ENCODE measurements around the gene TRAPPC10.

Gene TRAPPC10

DNA sequence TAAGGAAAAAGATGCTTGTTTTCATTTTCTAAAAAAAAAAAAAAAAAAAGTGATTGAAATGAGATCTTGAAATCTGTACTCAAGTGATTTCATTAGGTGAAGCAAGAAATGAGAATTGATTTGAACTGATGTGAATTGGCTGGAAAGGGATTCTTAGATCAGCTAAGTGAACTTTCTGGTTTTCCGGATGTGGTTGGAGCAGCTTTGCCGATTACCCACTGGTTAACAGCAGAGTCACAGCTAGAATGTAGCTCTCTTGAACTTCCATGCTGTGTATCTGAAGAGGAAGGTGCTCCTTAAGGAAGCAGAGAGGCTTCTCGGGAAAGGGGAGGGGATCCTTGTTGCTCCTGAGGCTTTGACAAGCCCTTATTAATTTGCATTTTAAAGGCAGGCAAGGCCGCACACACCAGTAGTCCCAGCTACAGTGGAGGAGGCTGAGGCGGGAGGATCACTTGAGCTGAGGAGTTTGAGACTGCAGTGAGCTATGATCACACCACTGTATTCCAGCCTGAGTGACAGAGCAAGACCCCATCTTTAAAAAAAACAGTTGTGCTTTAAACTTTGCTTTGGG, 66.4 kb downstream of the TRAPPC10 start:
- H3K14ac ChIP-seq (ENCODE audit: low read length), result no peak overlapping the region
- DNase-seq (ENCODE audit: low spot score), result no peak
- H3K9me3 ChIP-seq (replicated peaks in 1 of 2; ENCODE audit: control insufficient read depth in 2 of 2, insufficient read depth in 1 of 2, low read depth in 1 of 2, low read length in 2 of 2), result no peaks in the 10 kb centered on the region
- H3K23ac ChIP-seq (ENCODE audit: low read depth, low read length, poor library complexity), result no peak overlapping the region
- peaks cover 28 to 96% of the 10 kb centered on the region in 2 donors for H3K36me3 ChIP-seq (replicated peaks in 1 of 2; ENCODE audit: control insufficient read depth in 2 of 2, insufficient read depth in 2 of 2, low read length in 2 of 2)
- no peak overlapping the region for H3K18ac ChIP-seq (ENCODE audit: low read length)
- no peak overlapping the region for H3K27ac ChIP-seq (replicated peaks; ENCODE audit: low read length)
- H4K91ac ChIP-seq (ENCODE audit: low read depth, low read length, poor library complexity), result no peak overlapping the region
- no peak overlapping the region for H2BK120ac ChIP-seq (ENCODE audit: low read depth, low read length)
- WGBS, 2 donors (ENCODE audit: extremely low coverage in 2 of 2, insufficient read length in 2 of 2, insufficient replicate concordance in 1 of 2), result no CpG with 5 or more reads among the region's 5 CpGs
- H2BK15ac ChIP-seq (ENCODE audit: low read length), result no peak overlapping the region
- H2AFZ ChIP-seq (ENCODE audit: low read length), result no peak overlapping the region
- peaks cover 3% of the 10 kb centered on the region for H3K79me1 ChIP-seq (ENCODE audit: low read depth, low read length)
- H3K27me3 ChIP-seq (ENCODE audit: control insufficient read depth in 3 of 3, insufficient read depth in 3 of 3, low read depth in 1 of 3, low read length in 3 of 3), result no peaks in the 10 kb centered on the region
- H3K4me1 ChIP-seq (ENCODE audit: control insufficient read depth in 2 of 2, insufficient read depth in 1 of 2, low read depth in 1 of 2, low read length in 2 of 2), result no peaks in the 10 kb centered on the region
- peak overlapping the region; percentile 66 for H4K8ac ChIP-seq (ENCODE audit: low read depth, low read length)
- no peak overlapping the region for H2BK12ac ChIP-seq (ENCODE audit: low read length)
- no peak overlapping the region for H3K4ac ChIP-seq (ENCODE audit: low read length)
- no peak overlapping the region for H2BK5ac ChIP-seq (ENCODE audit: low read length)
- H2AK5ac ChIP-seq (ENCODE audit: low read depth, low read length), result no peak overlapping the region
- H3K9ac ChIP-seq (ENCODE audit: low read depth, low read length, poor library complexity), result no peak overlapping the region
- H3K4me2 ChIP-seq (ENCODE audit: insufficient read depth, low read length, poor library complexity, severe bottlenecking), result no peak overlapping the region
- no peak overlapping the region for H3K4me3 ChIP-seq (ENCODE audit: low read length in 2 of 2)

DNA sequence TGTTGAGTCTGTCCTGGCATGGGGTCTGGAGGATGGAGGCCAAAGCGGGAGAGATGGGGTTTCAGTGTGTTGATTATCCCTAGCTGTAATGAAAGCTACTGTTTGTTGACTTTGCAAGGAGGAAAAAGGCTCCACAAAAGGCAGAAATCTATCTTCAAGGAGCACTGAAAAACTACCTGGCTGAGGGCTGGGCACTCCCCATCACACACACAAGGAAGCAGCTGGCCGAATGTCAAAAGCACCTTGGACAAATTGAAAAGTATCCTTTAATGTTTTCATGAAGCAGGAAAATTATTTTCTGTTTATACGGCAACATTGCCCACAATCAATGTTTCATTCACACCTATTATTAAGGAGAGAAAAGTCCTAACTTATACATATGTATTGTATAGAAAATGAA, 67.3 kb downstream of the TRAPPC10 start:
- H2BK15ac ChIP-seq (ENCODE audit: low read length), result no peak overlapping the region
- no peak overlapping the region for H3K23ac ChIP-seq (ENCODE audit: low read depth, low read length, poor library complexity)
- no peaks in the 10 kb centered on the region for H3K4me1 ChIP-seq (ENCODE audit: control insufficient read depth in 2 of 2, insufficient read depth in 1 of 2, low read depth in 1 of 2, low read length in 2 of 2)
- H3K27me3 ChIP-seq (ENCODE audit: control insufficient read depth in 3 of 3, insufficient read depth in 3 of 3, low read depth in 1 of 3, low read length in 3 of 3), result no peaks in the 10 kb centered on the region
- H3K4ac ChIP-seq (ENCODE audit: low read length), result no peak overlapping the region
- peaks cover 3% of the 10 kb centered on the region for H3K79me1 ChIP-seq (ENCODE audit: low read depth, low read length)
- no peak overlapping the region for H2BK12ac ChIP-seq (ENCODE audit: low read length)
- no peak overlapping the region for H2AK5ac ChIP-seq (ENCODE audit: low read depth, low read length)
- no peak overlapping the region for H3K4me3 ChIP-seq (ENCODE audit: low read length in 2 of 2)
- no peak overlapping the region for H2BK120ac ChIP-seq (ENCODE audit: low read depth, low read length)
- no peak overlapping the region for H4K91ac ChIP-seq (ENCODE audit: low read depth, low read length, poor library complexity)
- no peak overlapping the region for H3K9ac ChIP-seq (ENCODE audit: low read depth, low read length, poor library complexity)
- H2BK5ac ChIP-seq (ENCODE audit: low read length), result no peak overlapping the region
- no peak overlapping the region for H2AFZ ChIP-seq (ENCODE audit: low read length)
- H3K36me3 ChIP-seq (replicated peaks in 1 of 2; ENCODE audit: control insufficient read depth in 2 of 2, insufficient read depth in 2 of 2, low read length in 2 of 2), result peaks cover 27 to 98% of the 10 kb centered on the region in 2 donors
- no peak overlapping the region for H3K18ac ChIP-seq (ENCODE audit: low read length)
- no peak overlapping the region for H3K4me2 ChIP-seq (ENCODE audit: insufficient read depth, low read length, poor library complexity, severe bottlenecking)
- no peak for DNase-seq (ENCODE audit: low spot score)
- H3K27ac ChIP-seq (replicated peaks; ENCODE audit: low read length), result no peak overlapping the region
- H3K14ac ChIP-seq (ENCODE audit: low read length), result no peak overlapping the region
- no CpG with 5 or more reads among the region's 3 CpGs for WGBS, 2 donors (ENCODE audit: extremely low coverage in 2 of 2, insufficient read length in 2 of 2, insufficient replicate concordance in 1 of 2)
- H3K9me3 ChIP-seq (replicated peaks in 1 of 2; ENCODE audit: control insufficient read depth in 2 of 2, insufficient read depth in 1 of 2, low read depth in 1 of 2, low read length in 2 of 2), result no peaks in the 10 kb centered on the region
- H4K8ac ChIP-seq (ENCODE audit: low read depth, low read length), result no peak overlapping the region

DNA sequence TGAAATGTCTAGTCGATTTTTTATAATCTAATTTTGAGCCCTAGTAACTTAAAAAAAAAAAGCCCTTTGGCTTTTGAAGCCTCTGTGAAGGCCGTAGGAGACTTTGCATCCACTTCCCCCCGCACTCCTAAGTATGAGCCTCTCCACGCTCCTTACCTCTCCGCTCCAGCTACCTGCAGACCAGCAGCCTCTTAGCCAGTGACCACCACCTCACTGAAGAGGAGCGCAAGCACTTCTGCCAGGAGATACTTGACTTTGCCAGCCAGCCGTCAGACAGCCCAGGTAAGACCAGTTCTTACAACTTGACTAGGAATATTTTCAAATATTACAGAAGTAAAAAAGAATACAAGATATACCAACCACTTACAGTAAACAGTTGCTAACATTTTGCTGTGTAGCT, 67.7 kb downstream of the TRAPPC10 start:
- Histone ChIP-seq H2AFZ (ENCODE audit: low read length) (no peak overlapping the region), H3K36me3 (replicated peaks in 1 of 2; ENCODE audit: control insufficient read depth in 2 of 2, insufficient read depth in 2 of 2, low read length in 2 of 2) (peaks cover 25 to 98% of the 10 kb centered on the region in 2 donors), H4K8ac (ENCODE audit: low read depth, low read length) (no peak overlapping the region), H2BK12ac (ENCODE audit: low read length) (no peak overlapping the region), H3K9me3 (replicated peaks in 1 of 2; ENCODE audit: control insufficient read depth in 2 of 2, insufficient read depth in 1 of 2, low read depth in 1 of 2, low read length in 2 of 2) (no peaks in the 10 kb centered on the region), H3K79me1 (ENCODE audit: low read depth, low read length) (peaks cover 3% of the 10 kb centered on the region), H3K23ac (ENCODE audit: low read depth, low read length, poor library complexity) (no peak overlapping the region), H3K4me3 (ENCODE audit: low read length in 2 of 2) (no peak overlapping the region), H3K4me2 (ENCODE audit: insufficient read depth, low read length, poor library complexity, severe bottlenecking) (no peak overlapping the region), H3K4me1 (ENCODE audit: control insufficient read depth in 2 of 2, insufficient read depth in 1 of 2, low read depth in 1 of 2, low read length in 2 of 2) (no peaks in the 10 kb centered on the region), H3K27ac (replicated peaks; ENCODE audit: low read length) (no peak overlapping the region), H2BK15ac (ENCODE audit: low read length) (no peak overlapping the region), H2BK5ac (ENCODE audit: low read length) (no peak overlapping the region), H3K14ac (ENCODE audit: low read length) (no peak overlapping the region), H4K91ac (ENCODE audit: low read depth, low read length, poor library complexity) (no peak overlapping the region), H3K4ac (ENCODE audit: low read length) (no peak overlapping the region), H3K18ac (ENCODE audit: low read length) (no peak overlapping the region), H3K9ac (ENCODE audit: low read depth, low read length, poor library complexity) (no peak overlapping the region), H2AK5ac (ENCODE audit: low read depth, low read length) (no peak overlapping the region), H3K27me3 (ENCODE audit: control insufficient read depth in 3 of 3, insufficient read depth in 3 of 3, low read depth in 1 of 3, low read length in 3 of 3) (no peaks in the 10 kb centered on the region), H2BK120ac (ENCODE audit: low read depth, low read length) (no peak overlapping the region)
- WGBS, 2 donors (ENCODE audit: extremely low coverage in 2 of 2, insufficient read length in 2 of 2, insufficient replicate concordance in 1 of 2), result no CpG with 5 or more reads among the region's 7 CpGs
- DNase-seq (ENCODE audit: low spot score), result no peak

DNA sequence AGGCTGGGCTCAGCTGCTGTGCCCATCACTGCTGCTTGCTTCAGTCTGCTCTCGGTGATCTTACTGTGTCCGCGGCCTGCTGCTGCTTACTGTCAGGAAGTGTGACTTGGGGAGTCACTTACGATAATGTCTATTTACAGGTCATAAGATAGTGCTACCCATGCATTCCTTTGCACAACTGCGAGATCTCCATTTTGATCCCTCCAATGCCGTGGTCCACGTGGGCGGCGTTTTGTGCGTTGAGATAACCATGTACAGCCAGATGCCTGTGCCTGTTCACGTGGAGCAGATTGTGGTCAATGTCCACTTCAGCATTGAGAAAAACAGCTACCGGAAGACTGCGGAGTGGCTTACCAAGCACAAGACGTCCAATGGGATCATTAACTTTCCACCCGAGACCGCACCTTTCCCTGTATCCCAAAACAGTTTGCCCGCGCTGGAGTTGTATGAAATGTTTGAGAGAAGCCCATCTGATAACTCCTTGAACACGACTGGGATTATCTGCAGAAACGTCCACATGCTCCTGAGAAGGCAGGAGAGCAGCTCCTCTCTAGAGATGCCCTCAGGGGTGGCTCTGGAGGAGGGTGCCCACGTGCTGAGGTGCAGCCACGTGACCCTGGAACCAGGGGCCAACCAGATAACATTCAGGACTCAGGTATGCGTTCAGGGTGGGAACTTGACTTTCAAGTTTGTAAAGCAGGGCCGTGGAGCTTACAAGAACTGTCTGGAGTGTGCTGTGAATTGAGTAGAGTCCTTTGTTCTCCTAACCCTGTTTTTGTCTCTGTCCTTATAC, 70.7 kb downstream of the TRAPPC10 start:
- Histone ChIP-seq H3K14ac (ENCODE audit: low read length) (no peak overlapping the region), H3K9ac (ENCODE audit: low read depth, low read length, poor library complexity) (peak overlapping the region; percentile 2), H2BK12ac (ENCODE audit: low read length) (no peak overlapping the region), H2AK5ac (ENCODE audit: low read depth, low read length) (no peak overlapping the region), H2BK15ac (ENCODE audit: low read length) (no peak overlapping the region), H3K9me3 (replicated peaks in 1 of 2; ENCODE audit: control insufficient read depth in 2 of 2, insufficient read depth in 1 of 2, low read depth in 1 of 2, low read length in 2 of 2) (no peaks in the 10 kb centered on the region), H3K27ac (replicated peaks; ENCODE audit: low read length) (no peak overlapping the region), H3K4me2 (ENCODE audit: insufficient read depth, low read length, poor library complexity, severe bottlenecking) (no peak overlapping the region), H2AFZ (ENCODE audit: low read length) (no peak overlapping the region), H3K4me1 (ENCODE audit: control insufficient read depth in 2 of 2, insufficient read depth in 1 of 2, low read depth in 1 of 2, low read length in 2 of 2) (no peaks in the 10 kb centered on the region), H3K27me3 (ENCODE audit: control insufficient read depth in 3 of 3, insufficient read depth in 3 of 3, low read depth in 1 of 3, low read length in 3 of 3) (no peaks in the 10 kb centered on the region), H4K8ac (ENCODE audit: low read depth, low read length) (no peak overlapping the region), H3K79me1 (ENCODE audit: low read depth, low read length) (peaks cover 5% of the 10 kb centered on the region), H2BK120ac (ENCODE audit: low read depth, low read length) (no peak overlapping the region), H3K36me3 (replicated peaks in 1 of 2; ENCODE audit: control insufficient read depth in 2 of 2, insufficient read depth in 2 of 2, low read length in 2 of 2) (peaks cover 34 to 99% of the 10 kb centered on the region in 2 donors), H2BK5ac (ENCODE audit: low read length) (no peak overlapping the region), H3K23ac (ENCODE audit: low read depth, low read length, poor library complexity) (no peak overlapping the region), H3K18ac (ENCODE audit: low read length) (no peak overlapping the region), H4K91ac (ENCODE audit: low read depth, low read length, poor library complexity) (no peak overlapping the region), H3K4ac (ENCODE audit: low read length) (no peak overlapping the region), H3K4me3 (ENCODE audit: low read length in 2 of 2) (peak overlapping the region in 1 of 2 donors; percentile 26)
- WGBS, 2 donors (ENCODE audit: extremely low coverage in 2 of 2, insufficient read length in 2 of 2, insufficient replicate concordance in 1 of 2), result no CpG with 5 or more reads among the region's 24 CpGs
- DNase-seq (ENCODE audit: low spot score), result no peak
